ENCODE measurements around the gene HBM.
"Not testable (repeated sequence)": the region's sequence is repeated elsewhere in the genome, so short reads cannot be mapped to it uniquely, and the experiment has no call there.

HBM gene, protein sequence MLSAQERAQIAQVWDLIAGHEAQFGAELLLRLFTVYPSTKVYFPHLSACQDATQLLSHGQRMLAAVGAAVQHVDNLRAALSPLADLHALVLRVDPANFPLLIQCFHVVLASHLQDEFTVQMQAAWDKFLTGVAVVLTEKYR

DNA sequence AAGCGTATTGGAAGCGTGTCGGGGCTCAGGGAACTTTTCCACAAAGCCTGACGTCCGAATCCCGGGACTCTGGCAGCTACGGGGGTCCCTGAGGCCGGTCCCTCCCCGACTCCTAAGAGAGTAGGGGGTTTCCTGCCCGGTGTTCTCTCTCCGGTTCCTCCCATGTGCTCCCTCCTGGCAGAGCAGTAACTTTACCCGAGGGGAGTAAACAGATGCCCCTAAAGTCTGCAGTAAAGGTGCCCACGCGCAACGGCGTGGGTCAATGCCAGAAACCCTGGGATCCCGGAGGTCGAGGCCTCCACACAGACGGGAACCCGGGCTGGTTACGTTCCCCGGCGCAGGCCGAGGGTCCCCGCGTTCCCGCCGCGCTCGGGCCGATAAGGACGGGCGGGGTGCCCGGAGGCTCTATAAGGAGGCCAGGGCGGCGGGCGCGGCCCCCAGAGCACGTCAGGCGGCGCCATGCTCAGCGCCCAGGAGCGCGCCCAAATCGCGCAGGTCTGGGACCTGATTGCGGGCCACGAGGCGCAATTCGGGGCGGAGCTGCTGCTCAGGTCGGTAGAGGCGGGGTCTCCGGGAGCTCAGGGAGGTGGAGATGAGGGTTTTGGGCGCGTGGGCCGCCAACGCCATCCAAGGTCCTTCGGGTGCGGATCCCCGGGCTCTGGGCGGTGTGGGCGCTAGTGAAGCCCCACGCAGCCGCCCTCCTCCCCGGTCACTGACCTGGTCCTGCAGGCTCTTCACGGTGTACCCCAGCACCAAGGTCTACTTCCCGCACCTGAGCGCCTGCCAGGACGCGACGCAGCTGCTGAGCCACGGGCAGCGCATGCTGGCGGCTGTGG is at the start of gene HBM:
Gene HBM, plus strand, starts transcription at position 440 of the 836 bp plus-strand sequence. Its CDS starts 20 bp downstream, at position 460.
- no peak for DNase-seq

DNA sequence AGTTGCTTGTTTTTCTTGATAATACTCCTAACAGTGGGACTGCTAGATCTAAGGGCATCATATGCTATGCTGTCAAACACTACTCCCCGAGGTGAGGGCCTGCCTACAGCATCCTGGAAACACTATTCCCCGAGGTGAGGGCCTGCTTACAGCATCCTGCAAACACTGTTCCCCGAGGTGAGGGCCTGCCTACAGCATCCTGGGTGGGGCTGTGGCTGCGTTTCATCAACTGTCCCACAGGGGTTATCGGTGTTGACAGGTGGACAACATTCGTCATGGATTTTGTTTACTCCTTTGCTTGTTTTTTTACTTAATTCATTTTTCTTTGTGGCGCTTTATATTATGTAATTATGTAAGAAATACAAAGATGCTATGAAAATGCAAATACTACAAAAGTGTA is 49.8 kb upstream of the HBM start:
- DNase-seq: no peak

DNA sequence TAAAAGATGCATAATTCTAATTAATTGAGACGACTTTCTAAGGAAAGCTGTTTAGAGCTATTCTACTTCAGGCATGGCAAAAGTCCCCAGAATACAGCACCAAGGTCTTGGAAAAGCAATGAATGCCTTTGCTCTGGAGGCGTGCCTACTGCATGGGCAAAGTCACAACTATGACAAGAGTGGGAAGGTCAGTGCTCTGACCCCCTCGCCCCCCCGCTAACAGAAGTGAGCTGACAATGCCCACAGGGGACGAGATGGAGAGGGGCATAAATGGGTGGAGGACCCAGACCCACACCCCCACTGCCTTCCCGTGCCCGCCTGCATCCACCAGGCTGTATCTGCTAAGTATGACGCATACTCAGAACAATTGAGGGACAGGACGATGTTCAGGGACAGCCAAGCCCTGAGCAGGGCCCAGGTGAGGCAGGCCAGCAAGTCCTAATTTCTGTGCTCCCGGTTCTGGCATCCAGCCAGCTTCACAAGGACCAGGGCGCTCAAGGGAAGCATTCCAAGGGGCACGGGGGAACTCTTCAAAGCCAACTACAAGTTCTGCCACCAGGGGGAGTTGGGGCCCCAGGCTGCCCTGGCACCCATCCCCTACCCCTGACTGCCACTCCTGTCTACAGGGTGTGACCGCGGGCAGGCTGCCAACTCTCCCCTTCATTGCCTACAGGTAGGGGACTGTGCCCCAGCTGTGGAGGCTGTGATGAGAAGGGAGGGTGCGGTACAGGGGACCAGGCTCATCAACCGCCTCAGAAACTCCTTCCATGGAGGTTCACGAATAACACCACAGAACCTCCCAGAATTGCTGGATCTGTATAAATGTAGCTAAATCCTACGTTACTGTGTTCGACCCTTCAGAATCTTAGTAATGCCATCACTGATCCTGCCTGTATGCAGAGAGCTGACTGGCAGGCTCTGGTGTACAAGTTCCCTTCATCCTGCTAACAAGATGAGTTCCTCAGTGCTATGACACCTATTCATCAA is 48.1 kb upstream of the HBM start:
- peak; percentile 85 for DNase-seq

DNA sequence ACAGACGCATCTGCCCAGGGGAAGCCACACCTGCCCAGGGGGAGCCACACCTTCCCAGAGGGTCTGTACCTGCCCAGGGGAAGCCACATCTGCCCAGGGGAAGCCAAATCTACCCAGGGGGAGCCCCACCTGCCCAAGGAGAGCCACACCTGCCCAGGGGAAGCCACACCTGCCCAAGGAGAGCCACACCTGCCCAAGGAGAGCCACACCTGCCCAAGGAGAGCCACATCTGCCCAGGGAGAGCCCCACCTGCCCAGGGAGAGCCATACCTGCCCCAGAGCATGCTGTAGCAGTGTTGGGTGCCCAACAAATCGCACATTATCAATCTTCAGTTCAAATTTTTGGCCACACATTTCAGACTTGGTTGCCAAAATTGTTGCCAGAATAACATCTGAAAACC is 46.9 kb upstream of the HBM start:
- no peak for DNase-seq

DNA sequence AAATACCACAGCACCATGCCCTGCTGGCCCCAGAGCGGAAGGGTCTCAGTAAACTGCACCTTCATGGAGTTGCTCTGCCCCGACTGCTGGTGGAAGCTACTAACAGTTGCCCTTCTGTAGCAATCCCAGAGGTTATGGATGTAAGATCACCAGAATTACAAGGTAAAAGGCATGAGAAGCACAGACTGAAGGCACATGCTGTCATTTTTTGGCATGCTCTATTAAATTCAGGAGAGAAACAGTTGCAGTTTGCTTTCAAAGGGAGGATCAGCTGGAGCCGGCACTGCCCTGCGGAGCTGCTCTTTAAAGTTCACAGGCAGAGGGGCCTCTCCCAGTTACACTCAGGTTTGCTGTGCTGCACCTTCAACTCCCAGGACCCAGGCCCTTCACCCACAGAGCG is 46.5 kb upstream of the HBM start:
- DNase-seq: no peak

DNA sequence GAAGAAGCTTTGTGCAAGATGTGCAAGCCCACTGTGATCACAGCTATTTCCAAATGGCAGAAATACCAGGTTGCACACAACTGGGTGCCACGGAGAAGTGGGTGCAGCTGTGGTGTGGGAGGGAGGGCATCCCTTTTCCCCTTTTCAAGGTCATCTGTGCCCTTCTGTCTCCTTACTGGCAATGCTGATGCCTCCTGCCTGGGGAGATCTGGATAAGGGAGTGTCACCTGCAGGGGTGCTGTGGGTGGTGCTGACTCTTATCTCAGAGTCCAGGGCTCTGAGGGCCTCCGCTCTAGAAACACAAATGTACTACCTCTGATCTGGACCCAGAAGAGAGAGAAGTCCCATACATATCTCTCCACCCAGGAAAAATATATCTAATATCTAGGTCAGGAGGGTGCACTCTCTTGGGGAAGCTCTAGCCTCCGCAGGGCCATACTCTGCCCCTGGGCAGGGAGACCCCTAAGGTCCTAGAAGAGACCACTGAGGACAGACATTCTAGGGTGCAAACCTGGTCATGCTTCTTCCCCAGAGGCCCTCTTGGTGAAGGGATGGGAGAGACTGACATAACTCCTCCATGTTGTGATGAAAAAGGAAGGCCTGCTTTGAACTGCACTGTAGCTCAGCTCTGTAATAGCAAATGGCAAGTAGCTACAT is 45.8 kb upstream of the HBM start:
- DNase-seq: no peak

DNA sequence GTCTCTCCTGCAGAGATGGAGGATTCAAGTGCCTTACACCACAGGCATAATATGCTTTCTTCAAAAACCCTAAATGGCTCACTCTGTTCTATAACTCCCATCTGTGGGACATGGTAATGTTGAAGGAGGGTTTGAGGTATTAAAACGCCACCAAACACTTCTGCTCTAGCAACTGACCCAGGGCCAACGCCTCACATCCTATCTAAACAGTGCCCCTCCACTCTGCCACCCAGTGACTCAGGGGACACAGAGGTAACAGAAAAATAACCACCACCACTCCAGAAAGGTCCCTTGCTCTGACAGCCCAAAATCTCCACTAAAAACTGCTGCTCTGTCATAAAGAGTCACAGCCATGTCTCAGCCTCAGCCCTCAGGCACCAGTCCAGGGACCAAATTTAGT is 45.0 kb upstream of the HBM start:
- no peak for DNase-seq

DNA sequence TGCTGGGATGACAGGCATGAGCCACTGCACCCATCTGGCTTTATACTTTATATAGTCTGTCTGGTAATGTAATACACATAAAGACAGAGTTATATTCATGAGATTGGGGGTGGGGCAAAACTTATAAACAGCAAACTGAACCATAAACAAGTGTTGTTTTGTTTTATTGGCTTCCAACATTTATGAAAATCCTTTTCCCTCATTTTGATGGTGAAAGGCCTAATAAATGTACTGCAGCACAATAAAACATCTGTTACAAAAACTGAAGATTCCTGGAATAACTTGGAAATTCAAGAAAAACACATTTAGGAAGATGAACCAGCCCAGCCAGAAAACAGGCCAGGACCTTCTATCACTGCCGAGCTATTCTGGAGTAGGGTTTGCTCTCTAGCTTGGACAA is 43.4 kb upstream of the HBM start:
- no peak for DNase-seq

DNA sequence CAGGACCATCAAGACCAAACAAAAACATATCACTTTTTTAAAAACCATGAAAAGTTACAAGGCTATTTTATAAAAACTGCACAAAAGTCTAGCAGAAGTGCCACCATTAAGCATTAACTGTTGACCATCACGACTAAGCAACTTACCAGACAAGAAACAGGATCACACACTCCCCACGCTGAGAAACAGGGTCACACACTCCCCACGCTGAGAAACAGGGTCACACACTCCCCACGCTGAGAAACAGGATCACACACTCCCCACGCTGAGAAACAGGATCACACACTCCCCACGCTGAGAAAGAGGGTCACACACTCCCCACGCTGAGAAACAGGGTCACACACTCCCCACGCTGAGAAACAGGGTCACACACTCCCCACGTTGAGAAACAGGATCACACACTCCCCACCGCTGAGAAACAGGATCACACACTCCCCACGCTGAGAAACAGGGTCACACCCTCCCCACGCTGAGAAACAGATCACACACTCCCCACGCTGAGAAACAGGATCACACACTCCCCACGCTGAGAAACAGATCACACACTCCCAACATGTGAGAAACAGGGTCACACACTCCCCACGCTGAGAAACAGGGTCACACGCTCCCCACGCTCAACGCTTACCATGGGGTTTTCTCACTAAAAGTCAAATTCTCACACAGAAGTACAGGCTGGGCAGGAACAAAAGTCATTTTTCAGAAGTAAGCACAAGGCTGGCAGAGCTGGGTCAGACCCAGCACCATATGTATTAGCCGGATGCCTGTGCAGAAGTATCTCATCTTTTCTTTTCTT is 42.0 kb upstream of the HBM start:
- DNase-seq: not testable (repeated sequence)

DNA sequence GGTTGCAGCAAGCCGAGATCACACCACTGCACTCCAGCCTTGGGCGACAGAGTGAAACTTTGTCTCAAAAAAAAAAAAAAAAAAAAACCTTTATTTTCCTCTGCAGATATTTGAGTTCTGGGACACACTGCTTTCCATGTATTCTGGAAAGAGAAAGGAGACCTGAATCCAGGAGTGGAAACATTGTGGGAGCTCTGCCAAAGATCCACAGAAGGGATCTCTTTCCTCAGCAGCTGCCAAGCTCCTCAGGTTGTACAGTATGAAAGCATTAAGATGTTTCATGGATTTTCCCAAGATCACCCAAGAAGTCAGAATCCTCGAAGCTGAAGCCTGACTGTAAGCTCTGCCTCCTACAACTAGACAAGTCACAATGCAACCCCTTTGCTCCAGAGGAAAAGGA is 40.8 kb upstream of the HBM start:
- DNase-seq: no peak

DNA sequence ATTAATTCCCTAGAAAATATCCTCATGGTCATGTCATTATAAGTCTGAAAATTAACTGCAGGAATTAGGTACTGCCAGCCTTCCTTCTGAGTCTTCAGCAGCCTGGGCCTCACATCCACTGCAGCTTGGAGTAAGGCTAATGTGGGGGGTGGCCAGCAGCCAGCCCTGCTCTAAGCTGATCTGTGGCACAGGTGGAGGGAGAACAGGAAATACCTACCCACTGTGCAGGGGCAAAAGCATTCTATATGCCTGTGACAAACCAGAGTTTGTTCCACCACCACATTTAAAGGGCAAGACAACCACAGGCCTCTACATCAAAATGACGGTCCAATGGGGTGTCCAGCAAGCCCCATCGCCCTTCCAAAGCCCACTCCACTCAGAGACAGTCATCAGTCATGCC is 36.7 kb upstream of the HBM start:
- DNase-seq: no peak

DNA sequence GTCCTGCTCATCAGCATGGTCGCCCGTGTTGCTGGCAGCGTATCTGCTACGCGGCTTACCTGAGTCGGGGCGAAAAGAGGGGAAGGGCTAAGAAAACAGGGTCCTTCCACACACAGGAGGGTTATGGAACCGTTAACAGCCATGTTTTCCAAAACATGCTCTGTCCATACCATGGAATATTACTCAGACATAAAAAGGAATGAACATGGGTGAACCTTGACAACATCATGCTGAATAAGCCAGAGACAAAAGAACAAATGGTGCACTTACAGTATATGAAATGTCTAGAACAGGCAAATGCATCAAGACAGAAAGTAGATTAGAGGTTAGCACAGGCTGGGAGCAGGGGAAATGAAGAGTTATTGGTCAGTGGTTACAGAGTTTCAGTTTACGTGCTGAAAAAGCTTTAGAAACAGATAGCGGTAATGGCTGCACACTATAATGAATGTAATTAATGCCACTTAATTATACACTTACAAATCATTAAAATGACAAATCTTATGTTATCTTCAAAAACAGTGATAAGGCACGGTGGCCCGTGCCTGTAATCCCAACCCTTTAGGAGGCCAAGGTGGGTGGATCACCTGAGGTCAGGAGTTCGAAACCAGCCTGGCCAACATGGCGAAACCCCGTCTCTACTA is 35.1 kb upstream of the HBM start:
- no peak for DNase-seq

DNA sequence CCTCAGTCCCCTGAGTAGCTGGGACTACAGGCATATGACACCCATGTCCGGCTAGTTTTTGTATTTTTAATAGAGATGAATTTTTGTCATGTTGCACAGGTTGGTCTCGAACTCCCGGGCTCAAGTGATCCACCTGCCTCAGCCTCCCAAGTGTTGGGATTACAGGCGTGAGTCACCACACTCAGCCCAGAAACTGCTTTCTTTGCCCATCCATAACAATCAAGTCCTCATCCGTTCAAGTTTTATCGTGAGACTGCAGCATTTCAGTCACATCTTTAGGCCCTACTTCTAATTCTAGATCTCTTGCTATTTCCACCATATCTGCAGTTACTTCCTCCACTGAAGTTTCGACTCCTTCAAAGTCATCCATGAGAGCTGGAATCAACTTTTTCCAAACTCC is 33.7 kb upstream of the HBM start:
- no peak for DNase-seq

DNA sequence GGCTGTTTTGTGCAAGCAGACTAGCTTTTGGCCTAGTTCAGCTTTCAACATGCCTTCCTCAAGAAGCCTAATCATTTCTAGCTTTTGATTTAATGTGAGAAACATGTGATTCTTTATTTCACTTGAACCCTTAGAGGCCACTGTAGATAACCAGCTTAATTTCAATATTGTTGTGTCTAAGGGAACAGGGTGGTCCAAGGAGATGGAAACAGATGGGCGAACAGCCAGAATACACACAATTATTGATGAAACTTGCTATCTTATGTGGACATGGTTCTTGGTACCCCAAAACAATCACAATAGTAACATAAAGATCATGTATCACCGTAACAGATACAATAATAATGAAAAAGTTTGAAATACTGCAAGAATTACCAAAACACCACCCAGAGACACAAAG is 32.1 kb upstream of the HBM start:
- DNase-seq: no peak

DNA sequence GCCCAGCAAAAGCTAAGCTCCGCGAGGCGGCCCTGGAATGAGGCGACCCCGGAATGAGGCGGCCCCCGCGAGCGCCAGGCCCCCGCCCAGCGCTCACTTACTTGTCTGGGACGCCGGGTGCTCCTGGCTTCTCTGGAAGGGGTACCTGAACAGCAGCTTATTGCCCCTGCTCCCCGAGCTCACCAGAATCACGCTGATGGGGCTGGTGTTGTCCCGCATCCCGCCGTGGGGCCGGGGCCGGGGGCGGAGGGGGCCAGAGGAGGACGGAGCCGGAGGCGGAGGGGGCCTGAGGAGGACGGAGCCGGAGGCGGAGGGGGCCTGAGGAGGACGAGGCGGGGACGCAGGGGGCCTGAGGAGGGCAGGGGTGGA is 27.7 kb upstream of the HBM start:
- peak; percentile 75 for DNase-seq

DNA sequence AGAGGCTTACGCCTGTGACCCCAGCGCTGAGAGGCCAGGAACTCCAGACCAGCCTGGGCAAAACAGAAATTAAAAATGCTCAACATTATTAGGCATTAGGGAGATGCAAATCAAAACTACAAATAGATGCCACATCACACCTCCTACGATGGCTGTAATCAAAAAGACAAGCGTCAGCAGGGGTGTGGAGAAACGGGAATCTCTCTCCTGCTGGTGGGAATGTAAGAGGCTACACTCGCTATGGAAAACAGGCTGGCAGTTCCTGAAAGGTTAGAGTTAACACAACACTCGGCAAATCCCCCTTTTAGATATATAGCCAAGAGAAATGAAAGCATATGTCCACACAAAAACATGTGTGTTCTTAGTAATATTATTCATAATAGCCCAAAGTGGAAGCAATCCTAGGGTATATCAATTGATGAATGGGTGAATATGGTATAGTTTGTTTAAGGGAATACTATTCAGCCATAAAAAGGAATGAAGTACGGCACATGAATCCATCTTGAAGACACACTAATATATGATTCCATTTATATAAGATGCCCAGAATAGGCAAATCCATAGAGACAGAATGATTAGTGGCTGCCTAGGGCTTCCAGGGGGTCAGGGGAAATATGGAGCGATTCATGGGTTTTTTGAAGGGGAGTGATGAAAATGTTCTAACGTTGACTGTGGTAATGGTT is 25.5 kb upstream of the HBM start:
- no peak for DNase-seq

DNA sequence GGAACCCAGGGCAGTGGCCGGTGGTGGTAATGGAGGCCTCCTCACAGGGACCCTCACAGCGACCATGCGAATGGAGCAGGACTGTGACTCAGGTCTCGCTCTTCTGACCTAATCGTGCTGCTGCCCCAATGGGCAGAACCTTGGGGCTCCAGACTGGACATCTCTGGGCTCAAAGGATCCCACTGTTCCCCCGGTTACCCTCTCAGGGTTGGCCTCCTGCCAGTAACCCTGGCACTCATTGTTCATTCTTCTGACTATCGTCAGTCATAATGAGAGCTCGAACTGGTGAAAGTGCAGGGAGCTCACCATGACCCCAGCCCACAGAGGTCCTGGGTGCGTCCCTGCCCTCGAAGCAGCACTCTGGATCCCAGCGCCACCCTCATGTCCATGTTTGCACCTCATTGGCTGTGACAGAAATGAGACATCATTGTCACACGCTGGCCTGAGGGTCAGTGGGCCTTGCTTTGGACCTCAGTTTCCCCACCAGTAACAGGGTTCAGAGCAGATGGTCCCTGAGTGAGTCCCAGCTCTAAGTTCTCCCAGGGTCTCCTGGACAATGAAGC is 23.3 kb upstream of the HBM start:
- no peak for DNase-seq

DNA sequence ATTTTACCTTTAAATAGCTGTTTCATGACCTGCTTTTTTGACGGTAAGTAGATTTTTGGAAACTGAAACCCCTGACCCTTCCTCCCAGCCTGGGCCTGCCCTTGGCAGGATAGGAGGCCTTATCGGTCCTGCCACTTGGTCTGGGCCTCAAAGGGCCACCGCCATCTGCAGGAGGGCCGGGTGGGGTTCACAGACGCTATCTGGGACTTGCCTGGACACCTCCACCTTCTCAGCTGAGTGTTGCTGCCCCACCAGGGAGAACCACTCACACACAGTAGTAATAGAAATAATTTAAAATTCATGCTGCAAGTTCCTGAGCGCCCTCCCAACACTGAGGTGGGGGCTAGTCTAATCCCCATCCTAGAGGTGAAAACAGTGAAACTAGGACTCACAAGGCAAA is 22.7 kb upstream of the HBM start:
- no peak for DNase-seq

DNA sequence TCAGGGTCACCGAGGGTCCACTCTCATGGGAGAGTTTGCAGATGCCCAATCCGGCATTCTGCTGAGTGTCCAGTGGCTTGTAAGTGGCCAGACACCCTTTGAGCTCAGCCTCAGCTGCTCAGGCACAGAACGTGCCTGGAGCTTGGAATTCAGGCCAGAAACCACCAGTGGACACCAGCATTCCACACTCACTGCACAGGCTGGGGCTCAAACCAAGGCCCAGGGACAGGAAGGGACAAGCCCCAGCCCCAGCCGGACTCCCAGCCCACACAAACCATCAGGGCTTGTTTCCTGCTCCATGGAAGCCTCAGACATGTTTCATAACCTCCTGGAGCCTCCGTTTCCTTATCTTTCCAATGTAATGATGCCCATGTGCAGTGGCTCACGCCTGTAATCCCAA is 22.3 kb upstream of the HBM start:
- no peak for DNase-seq

DNA sequence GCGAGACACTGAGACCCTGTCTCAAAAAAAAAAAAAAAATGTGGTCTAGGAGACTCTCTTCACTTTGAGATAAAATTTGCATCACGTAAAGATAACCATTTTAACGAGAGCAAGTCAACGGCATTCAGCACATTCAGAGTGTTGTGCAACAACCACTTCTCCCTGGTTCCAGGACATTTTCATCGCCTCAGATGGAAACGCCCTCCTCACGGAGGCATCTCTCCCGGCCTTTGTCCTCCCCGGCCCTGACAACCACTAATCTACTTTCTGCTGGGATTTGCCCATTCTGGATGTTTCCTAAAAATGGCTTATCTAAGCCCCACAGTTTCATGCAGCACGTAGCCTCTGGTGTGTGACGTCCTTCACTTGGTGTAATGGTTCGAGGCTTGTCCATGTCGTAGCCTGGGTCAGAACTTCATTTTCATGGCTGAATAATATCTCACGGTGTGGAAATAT is 21.0 kb upstream of the HBM start:
- no peak for DNase-seq

DNA sequence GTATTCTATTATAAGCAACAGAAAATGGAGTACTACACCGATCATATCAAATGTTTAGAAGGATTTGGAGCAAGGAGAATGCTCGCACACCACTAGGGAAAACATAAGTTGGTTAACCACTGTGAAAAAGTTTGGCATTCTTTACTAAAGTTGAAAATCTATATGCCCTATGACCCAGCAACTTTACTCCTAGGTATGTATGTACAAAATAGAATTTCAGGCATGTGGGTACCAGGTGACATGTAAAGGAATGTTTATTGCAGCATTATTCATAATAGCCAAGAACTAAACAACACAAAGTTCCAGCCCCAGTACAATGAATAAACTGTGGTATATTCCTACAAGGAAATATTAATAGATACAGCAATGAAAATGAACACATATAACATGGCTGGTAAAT is 19.1 kb upstream of the HBM start:
- DNase-seq: no peak

Data from activated effector memory CD4-positive, alpha-beta T cell treated with anti-CD3 and anti-CD28 coated beads, Interleukin-2, amount 50 U/mL, for 16 hours (primary cell).